Cerebellar nuclear complex (tissue), 1 donor: ENCODE measurements around the gene LDLRAD4.

Source experiments
- DNase-seq, 2 experiments: peaks; one replicate each; lab custom pipeline; 2025; lab: John Stamatoyannopoulos, UW

Gene LDLRAD4

GRCh38 chr18:13430663-13431062 is 212.1 kb downstream of the LDLRAD4 start:
- no peak for DNase-seq

GRCh38 chr18:13431886-13432285 is 213.3 kb downstream of the LDLRAD4 start:
- no peak for DNase-seq

GRCh38 chr18:13433125-13433524 is 214.6 kb downstream of the LDLRAD4 start:
- no peak for DNase-seq

- no peak for DNase-seq
Measured at GRCh38 chr18:13433685-13434084, 215.1 kb downstream of the LDLRAD4 start.

- no peak for DNase-seq
Measured at GRCh38 chr18:13434854-13435253, 216.3 kb downstream of the LDLRAD4 start.

GRCh38 chr18:13435586-13436333 is 217.2 kb downstream of the LDLRAD4 start:
- DNase-seq, result no peak

GRCh38 chr18:13436576-13436975 is 218.0 kb downstream of the LDLRAD4 start:
- DNase-seq, result peak in 1 of 2 experiments; percentile 73

- peak in 1 of 2 experiments; percentile 69 for DNase-seq
Measured at GRCh38 chr18:13437034-13437433, 218.5 kb downstream of the LDLRAD4 start.

- DNase-seq, result no peak
Measured at GRCh38 chr18:13437796-13438506, 219.4 kb downstream of the LDLRAD4 start.

GRCh38 chr18:13438507-13439056 is 220.0 kb downstream of the LDLRAD4 start:
- no peak for DNase-seq

GRCh38 chr18:13439461-13439860 is 220.9 kb downstream of the LDLRAD4 start:
- no peak for DNase-seq

GRCh38 chr18:13440277-13441248 is 222.0 kb downstream of the LDLRAD4 start:
- DNase-seq, result no peak

GRCh38 chr18:13441736-13442135 is 223.2 kb downstream of the LDLRAD4 start:
- DNase-seq, result peak; percentile 34 to 76

- no peak for DNase-seq
Measured at GRCh38 chr18:13442451-13442850, 223.9 kb downstream of the LDLRAD4 start.

- DNase-seq, result no peak
Measured at GRCh38 chr18:13443552-13443951, 225.0 kb downstream of the LDLRAD4 start.

GRCh38 chr18:13444430-13445240 is 226.1 kb downstream of the LDLRAD4 start:
- no peak for DNase-seq

GRCh38 chr18:13445241-13445897 is 226.8 kb downstream of the LDLRAD4 start:
- DNase-seq, result no peak

GRCh38 chr18:13446024-13446423 is 227.5 kb downstream of the LDLRAD4 start:
- DNase-seq, result no peak

GRCh38 chr18:13446610-13447461 is 228.3 kb downstream of the LDLRAD4 start:
- no peak for DNase-seq
